ENCODE measurements around the gene SLC6A6.
"Not testable (repeated sequence)": the region's sequence is repeated elsewhere in the genome, so short reads cannot be mapped to it uniquely, and the experiment has no call there.

The SLC6A6 gene

DNA sequence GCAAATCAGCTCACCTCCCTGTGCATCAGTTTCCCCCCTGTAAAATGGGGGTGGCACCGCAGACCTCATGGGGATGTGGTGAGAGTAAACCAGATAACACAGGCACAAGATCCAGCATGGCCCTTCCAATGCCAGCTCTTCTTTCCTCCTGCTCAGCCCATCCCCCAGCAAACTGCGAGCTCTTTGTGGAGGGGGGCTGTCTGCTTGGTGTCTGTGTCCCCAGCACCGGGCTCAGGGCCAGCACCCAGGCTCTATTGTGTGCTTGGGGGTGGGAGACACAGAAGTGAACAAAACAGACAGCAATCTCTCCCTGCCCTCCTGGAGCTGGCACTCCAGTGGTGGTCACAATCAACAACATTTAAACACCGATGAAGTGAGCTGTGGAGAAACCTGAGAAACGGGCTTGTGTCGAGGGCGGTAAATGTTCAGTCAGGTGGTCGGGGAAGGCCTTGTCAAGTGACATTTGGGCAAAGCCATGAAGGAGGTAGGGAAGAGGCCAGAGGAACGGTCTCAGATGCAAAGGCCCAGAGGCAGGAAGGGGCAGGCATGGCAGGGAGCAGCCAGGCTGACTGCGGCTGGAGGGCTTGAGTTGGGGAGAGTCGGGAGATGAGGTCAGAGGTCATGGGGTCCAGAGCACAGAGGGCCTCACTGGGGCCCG is 109.3 kb downstream of the SLC6A6 start:
- no peak for DNase-seq

DNA sequence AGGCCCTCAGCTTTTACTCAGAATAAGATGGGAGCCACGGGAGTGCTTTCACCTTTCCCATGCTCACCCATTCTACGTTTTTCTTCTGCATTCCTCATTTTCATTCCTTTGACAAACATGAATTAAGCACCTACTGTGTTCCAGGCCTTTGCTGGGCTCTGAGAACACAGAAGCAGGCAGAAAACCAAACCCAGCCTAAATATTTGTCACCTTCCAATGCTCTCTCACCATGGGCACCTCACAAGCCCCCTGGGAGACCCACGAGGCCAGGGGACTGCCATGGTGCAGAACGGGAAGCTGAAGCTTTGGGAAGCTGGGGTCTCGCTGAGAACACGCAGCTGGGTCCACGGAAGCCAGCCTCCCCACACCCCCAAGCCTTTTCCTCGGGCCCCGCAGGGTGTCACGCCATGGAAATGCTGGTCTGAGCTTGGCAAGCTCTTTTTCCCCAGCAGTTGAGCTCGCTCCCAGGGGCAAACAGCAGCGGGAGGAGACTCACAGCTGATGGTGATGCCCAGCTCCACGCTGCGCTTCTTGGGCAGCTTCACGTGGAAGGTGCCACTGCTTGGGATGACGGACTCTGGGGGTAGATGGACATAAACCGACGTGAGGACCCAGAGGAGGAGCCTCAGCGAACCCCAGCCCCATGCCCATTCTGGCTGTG is 110.0 kb downstream of the SLC6A6 start:
- no peak for DNase-seq

DNA sequence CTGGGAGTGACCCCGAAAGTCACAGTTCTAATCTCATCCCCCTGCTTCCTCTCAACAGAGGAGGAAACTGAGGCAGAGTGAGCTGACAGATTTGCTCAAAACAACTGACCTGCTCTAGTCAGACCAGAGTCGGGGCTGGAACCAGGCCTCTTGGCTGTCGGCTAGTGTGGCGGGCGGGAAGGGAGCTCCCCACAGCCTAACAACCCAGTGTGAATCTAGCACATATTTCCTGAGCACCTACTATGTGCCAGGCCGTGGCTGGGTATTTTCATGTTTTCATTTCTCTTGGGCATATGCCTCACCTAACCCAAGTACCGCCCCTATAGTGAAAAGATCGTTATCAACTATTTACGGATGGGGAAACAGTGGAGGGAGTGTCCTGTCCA is 110.5 kb downstream of the SLC6A6 start:
- no peak for DNase-seq

DNA sequence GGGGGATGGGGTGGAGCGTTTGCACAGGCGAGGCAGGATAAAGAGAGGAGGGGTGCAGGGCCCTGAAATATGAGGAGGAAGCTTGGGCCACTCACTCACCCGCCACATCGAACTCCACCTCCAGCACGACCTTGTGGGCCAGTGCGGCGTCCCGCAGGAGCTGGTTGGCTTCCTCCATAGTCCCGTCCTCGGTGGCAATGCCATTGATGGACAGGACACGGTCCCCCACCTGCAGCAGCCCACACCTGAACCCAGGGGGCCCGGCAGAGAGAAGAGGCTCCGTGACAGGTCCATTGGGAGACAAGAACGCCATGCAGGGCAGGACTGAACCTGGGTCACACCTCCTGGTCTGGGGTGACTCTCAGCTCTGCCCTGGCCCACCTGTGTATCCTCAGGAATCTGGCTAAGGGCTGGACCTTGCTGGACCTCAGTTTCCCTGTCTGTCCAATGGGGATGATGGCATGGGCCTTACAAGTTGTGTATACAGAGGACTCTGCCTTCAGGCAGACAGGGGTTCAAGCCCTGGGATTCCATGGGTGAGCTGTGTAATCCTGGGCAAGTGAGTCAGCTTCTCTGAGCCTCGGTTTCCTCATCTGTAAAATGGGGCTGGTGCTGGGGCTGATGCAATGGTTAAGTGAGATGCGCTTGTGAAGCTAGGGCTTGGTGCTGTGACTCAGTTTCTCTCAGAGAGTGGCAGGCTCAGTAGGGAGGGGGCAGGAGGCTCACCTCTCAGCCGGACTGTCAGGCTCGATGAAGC is 111.3 kb downstream of the SLC6A6 start:
- DNase-seq: no peak

DNA sequence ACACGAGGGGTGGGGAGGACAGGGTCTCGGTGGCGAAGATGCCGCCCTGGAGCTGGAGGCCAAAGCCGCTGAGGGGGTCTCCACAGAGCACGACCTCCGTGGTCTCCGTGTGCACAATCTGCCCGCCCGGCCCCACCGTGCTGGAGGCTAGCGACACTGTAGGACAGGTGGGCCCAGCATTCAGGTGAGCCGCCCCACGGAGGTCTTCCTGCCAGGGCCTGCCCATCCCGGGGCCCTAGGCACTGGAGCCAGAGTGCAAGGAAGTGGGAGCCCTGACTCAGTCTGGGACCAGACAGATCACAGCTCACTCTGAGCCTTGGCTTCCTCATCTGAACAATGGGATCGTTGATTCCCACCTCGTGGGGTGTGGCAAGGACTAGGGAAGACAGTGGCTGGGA is 111.9 kb downstream of the SLC6A6 start:
- no peak for DNase-seq

DNA sequence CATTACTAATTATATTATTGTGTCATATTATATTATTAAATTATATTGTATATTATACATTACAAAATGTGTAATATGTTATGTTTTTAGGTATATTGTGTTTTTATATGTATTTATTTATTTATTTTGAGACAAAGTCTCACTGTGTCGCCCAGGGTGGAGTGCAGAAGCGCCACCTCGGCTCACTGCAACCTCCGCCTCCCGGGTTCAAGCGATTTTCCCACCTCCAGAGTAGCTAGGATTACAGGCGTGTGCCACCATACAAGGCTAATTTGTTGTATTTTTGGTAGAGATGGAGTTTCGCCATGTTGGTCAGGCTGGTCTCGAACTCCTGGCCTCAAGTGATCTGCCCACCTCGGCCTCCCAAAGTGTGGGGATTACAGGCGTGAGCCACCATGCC is 113.1 kb downstream of the SLC6A6 start:
- not testable (repeated sequence) for DNase-seq

DNA sequence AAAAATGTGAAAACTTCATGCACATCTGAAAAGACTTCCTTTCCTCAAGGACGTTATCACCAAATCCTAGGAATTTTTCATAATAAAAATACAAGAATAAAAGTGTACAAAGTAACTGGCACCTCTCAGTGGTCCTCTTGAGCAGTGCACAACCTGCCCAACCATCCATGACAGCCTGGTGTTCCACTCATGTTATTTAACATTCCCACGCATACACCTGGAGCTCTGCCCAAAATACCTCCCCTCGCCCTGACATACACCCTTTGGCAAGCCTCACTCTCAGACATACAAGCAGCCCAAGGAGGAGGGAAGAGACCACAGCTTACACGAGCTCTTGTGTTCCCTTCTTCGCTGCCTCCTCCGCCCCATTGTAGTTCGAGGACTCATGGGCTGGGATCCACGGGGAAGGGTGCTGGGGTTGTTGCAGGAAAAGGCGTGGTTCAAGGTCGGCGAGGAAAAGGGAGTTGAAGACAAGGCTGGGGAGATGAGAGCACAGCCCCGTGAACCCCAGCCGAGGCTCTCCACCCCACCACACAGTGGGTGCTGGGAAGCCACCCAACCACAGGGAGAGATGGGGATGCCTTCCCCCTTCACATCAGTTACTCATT is 114.4 kb downstream of the SLC6A6 start:
- DNase-seq: no peak

DNA sequence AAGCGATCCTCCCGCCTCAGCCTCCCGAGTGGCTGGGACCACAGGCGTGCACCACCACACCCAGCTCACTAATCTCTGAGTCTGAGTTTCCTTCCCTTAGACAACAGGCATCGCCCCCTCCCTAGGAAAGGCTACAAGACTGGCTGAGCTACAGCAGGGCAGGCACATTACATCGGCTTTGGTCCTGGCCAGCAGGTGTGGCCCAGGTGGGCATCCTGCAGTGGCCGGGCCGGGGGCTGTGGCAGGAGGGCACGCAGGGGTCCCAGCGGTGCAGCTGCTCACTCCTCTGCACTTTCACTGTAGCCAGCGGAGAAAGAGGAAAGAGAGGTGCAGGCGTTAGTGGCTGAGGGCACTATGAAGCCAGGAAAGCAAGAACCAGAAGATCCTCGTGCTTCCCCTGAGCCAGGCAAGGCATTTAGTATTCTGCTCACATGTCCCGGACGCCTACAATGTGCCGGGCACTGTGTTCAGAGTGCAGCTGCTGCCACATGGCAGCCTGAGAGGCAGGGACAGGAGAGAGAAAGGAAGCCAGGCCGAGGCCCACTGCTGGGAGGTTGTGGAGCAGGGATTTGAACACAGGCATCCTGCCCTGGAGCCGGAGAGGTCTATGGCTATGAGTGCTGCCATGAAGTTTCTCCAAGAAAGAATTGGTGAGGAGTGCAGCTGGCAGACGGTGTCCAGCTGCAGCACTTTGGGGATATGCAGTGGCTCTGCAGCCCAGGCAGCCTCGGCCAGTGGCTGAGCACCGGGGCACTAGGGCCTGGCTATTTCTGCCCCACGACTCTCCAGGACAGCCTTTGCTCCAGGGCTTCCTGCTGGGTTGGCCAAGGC is 115.4 kb downstream of the SLC6A6 start:
- no peak for DNase-seq

DNA sequence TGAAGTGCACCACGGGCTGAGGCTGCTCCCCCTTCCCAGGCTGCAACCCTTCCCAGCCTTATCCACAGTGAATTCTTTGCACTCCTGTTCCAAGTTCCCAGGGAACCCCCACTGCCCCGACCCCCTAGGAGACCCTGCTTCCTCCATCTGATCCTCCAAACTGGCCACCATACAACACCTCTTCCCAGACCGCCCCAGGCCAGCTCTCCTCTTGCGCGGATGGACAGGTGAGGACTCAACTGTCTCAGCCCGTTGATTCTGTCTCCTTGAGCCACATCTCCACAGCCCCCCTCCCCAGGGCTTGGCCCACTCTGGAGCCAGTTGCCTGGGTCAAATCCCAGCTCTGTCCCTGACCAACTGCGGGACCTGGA is 116.0 kb downstream of the SLC6A6 start:
- DNase-seq: no peak

DNA sequence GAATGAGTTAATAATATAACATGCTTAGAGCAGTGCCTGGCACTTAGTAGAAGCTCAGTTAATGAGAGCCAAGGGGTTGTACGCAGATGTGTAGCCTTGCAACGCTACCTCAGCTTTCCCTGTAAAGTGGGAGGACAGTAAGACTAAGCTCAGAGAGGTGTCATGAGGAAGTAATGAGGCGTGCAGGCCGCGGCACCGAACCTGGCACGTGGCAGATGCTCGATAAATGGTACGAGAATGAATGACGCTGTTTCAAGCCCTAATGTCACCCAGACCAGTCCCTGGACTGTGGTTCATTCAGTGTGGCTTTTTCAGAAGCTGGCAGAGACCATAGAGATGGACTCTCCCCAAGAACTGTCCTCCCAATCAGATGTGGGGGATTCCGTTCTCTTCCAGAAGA is 116.5 kb downstream of the SLC6A6 start:
- DNase-seq: no peak

DNA sequence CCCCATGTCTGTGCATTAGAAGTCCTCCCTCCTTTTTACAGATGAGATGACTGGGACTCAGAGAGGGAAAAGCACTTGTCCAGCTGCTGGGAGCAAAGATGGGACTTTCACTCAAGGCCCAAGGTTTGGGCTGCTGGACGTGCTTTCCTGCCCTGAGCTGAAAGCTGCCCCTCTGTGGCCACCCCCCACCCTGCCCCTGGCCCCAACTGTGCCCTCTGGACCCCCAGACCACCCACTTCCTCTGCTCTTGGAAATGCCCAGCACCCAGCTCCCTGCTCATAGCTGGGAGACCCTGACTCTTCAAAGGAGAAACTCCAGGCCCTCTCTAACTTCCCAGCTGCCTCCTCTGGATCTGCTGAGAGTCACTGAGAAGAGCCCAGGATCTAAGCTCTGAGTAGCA is 117.0 kb downstream of the SLC6A6 start:
- no peak for DNase-seq

DNA sequence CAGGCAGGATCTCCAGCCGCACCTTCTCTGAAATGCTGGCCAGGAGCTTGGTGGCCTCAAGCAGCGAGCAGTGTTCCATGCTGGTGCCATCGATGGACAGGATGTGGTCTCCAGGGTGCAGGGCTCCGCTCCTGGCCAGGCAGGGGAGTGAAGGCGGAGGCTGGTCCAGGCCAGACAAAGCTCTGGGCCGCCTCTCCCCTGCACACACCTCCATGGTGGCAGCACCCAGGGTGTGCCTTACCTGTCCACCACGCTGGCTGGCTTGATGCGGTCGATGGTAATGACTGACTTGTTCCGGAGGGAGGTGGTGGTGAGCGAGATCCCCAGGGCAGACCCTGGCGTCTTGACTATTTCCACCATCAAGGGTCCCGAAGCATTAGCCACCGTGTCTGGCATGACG is 117.7 kb downstream of the SLC6A6 start:
- DNase-seq: no peak

DNA sequence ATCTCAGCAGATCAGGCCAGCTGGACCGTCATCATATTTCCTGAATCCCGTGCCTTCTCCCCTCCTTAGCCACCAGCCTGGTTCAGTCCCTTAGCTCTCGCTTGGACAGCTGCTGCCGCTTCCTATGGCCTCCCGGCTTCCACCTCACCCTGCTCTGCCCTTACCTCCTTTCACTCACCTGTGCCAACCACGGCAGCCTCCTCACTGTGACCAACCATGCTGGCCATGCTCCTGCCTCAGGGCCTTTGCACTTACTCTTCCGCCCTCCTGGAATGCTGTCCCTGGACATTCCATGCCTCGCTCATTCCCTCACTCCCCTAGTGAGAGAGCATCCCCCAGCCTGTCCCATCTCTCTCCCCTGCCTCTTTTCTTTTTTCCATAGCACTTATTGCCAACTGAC is 118.6 kb downstream of the SLC6A6 start:
- no peak for DNase-seq

DNA sequence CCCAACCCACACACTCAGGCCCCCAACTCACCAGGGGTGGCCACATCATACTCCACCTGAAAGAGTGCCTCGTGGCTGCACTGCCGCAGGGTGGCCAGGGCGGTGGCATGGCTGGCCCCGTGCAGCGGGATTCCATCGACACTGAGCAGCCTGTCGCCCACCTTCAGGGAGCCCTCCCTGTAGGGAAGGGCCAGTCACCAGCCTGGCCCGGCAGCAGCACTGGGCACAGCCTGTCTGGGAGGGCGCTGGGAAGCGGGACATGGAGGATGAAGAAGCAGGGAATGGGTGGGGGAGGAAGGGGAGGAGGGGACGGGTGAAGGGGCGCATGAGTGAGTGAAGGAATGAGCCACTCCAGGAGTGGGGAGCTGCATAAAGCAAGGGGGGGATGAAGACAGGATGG is 119.2 kb downstream of the SLC6A6 start:
- DNase-seq: no peak

DNA sequence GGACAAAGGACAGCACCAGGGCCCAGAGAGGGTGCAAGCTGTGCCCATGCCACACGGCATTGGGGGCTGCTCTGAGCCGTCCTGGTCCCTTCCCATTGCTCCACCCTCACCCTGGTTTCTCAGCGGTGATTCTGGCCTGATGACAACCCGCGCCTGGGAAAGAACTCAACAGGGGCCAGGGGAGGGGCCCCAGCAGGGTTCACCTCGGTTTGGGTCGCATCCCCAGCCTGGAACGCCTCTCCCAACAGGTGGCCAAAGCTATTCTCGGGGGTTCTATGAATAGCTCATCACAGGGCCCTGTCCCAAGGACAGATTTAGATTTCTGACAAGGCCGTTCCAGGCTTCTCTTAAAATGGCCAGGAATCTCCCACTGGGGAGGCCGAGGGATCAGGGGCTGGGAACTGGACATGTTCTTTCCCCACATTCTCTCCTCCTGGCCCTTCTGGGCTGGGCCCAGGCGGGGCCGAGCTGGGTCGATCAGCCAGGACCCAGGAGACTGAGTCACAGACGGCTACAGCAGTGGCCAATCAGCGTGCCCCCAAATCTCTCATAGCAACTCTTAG is 119.8 kb downstream of the SLC6A6 start:
- DNase-seq: no peak

DNA sequence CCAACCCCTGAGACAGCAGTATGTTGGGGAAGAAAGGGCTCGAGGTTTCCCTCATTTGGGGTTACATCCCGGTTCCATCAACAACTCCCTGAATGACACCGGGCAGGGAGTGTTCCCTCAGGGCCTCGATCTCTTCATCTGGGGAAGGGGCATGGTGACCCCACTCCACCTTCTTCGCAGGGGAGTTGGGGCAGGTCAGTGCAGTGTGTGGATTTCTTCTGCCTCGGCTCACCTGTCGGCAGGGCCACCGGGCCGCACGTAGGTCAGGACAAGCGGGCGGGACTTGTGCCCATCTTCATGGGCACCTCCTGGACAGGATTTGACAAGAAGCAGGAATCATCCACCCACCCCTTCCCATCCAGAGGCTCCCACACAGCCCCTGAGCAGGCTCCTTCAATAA is 120.4 kb downstream of the SLC6A6 start:
- no peak for DNase-seq

DNA sequence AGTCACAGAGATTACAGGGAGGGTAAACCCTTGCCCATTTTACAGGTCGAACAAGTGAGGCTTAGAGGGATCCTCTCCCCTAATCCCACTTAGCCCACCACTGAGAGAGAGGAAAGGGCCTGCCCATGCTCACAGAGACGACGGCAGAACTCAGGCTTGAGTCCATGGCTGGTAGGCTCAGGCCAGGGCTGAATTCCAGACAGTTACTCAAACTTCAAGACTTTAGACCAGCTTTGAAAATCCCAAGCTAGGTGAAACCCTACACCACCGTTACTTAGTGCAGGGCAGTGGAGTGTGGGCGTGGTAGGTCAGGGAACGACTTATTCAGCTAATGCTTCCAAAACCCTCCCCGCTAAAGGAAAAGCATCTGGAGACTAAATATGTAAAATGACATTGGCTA is 121.4 kb downstream of the SLC6A6 start:
- DNase-seq: no peak

DNA sequence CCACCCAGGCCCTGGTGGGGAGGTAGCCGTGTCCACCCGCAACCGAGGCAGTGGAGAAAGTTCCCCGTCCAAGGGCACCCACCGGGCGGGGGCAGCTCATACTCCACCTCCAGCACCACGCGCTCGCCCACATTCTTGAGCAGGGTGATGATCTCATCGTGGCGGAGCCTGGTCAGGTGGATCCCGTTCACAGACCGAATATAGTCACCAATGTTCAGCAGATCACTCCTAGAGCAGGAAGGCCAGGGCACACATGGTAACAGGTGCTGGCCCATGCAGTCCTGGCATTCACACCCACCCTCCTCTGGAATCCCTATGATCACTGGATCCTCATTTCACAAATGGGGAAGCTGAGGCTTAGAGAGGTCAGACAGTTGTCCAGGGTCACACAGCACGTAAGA is 121.9 kb downstream of the SLC6A6 start:
- DNase-seq: no peak

DNA sequence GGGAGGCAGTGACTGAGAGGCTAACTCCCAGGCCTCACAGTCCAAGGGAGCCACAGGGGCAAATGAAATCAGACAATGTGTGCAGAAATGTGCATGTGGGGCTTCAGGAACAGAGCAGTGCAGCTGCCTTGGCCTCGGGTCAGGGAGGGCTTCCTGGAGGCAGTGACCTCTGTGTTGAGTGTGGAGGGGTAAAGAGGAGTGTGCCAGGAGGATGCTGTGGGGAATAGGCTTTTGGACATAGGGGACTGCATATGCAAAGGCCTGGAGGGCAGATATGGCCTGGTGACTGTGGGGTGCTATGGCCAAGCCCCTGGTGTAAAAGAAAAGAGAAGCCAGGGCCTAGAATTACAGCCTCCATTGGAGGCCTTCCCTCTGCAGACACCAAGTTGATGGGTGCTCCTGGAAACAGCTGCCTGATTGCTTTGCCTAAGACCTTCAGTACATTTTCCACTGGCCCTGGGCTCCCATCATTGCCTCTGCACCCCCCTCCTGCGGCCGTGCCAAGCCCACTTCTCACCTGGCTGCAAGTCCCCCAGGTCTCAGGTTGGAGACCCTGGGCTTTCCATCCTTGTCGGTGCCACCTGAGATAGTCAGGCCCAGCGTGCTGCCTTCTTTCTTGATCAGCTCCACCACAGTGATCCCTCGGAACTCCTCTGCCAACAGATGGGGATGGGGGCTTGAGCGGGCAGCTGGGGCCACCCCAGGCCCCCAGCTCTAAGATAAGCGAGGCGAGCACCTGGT is 122.7 kb downstream of the SLC6A6 start:
- no peak for DNase-seq

DNA sequence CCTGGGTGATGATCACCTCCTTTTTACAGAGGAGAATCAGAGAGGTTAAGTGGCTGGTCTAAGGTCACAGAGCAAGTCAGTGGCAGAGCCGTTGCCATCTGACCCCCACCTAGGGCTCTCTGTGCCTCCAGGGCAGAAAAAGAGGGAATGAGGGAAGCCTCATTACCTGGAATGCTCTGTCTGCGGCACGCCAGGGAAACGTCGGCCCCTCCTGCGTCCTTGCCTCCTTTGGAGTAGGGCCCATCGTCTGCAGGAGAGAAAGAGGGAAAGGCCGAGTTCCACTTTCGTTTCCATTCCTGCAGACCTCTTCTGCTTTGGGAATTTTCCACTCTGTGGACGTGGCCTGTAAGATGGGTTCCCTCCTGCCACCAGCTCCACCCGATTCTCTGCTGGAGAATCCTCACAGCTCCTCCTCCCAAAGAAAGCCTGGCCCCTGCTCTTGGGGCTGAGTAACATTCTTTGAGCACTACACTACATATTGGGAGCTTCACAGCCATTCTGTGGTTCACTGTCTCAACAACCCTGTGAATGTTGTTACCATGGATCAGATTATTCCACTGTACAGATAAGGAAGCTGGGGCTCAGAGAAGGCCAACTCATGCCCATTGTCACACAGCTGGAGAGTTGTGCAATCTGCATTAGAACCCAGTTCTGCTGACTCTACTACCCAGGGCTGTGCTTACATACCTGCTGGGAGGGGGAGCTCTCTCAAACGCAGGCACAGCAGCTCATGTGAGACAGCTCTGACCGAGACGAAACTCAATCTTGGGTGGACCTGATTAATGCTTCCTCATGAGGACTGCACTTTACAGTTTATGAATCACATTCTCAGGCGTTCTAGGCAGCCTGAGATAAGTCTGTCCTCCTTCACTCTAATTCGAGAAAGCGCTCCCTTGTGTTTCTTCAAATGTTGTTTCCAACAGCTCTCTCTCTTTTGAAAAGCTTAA is 123.6 kb downstream of the SLC6A6 start:
- no peak for DNase-seq

DNA sequence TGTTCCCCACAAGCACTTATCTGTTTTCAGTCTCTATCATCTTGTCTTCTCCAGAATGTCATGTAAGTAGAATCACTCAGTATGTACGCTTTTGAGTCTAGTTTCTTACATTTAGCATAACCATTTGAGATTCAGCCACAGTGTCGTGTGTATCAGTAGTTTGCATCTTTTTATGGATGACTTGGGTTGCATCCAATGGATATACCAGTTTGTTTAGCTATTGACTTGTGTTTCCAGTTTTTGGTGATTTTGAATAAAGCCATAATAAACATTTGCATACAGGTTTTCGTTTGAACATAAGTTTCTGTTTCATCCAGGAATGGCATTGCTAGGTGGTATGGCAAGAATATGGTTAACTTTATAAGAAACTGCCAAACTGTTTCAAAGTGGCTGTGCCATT is 125.7 kb downstream of the SLC6A6 start:
- no peak for DNase-seq
